Measurements from ENCODE around the gene FAM156B.

DNA sequence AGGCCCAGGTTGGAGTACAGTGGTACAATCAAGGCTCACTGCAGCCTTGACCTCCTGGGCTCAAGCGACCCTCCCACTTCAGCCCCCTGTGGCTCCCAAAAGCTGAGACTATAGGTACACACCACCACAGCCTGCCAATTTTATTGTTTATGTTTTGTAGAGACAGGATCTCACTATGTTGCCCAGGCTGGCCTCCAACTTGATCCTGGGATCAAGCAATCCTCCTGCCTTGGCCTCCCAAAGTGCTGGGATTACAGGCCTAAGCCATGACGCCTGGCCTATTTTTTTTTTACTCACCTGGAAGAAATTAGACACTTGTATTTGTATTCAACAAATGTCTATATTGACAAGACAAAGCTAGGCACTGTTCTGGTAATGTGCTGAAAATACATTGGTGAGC is 36.1 kb downstream of the FAM156B start:
- TF ChIP-seq POLR2A (IDR thresholded peaks at IDR 0.05) (no peak), CTCF (IDR thresholded peaks at IDR 0.05 in 4 of 5, conservative IDR thresholded peaks at IDR 0.05 in 1 of 5) (no peak)

Measured in gastrocnemius medialis (tissue), 4 donors.